Measurements from ENCODE around the gene USP49. TPM values are rescaled to one million over a fixed set of nuclear protein-coding genes. Genes with fewer than 3 reads are reported as not detected.

Gene USP49
- total and polyA plus RNA-seq, 2 of the 13 experiments (the other 11 are each of a cell fraction or from before 2014, with no cell fraction given): 2.9 to 4.3 TPM

DNA sequence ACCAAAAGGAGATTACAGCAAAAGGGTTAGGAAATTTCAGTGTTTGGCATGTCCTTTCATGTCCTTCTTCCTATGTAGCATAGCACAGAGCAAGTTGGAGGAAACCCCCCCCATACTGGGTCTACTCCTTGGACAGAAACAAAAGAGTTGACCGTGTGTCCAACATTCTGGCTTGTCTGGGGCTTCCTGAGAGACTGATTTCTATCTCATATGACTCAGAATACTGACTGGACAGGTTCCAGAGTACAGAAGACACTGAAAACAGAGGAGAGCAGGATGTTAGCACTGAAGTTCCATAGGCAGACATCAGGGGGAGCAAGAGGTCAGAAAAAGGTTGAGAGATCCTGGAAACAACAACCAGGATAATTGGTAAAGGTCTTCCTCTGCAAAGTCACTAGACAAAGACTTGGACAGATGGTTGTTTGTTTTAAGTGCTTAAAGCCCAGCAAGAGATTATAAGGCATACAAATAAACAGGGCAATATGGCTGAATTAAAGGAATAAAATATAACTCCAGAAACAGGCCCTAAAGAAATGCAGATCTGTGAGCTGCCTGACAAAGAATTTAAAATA is 48.4 kb downstream of the USP49 start (continued):
- TF ChIP-seq, protein P1, sequence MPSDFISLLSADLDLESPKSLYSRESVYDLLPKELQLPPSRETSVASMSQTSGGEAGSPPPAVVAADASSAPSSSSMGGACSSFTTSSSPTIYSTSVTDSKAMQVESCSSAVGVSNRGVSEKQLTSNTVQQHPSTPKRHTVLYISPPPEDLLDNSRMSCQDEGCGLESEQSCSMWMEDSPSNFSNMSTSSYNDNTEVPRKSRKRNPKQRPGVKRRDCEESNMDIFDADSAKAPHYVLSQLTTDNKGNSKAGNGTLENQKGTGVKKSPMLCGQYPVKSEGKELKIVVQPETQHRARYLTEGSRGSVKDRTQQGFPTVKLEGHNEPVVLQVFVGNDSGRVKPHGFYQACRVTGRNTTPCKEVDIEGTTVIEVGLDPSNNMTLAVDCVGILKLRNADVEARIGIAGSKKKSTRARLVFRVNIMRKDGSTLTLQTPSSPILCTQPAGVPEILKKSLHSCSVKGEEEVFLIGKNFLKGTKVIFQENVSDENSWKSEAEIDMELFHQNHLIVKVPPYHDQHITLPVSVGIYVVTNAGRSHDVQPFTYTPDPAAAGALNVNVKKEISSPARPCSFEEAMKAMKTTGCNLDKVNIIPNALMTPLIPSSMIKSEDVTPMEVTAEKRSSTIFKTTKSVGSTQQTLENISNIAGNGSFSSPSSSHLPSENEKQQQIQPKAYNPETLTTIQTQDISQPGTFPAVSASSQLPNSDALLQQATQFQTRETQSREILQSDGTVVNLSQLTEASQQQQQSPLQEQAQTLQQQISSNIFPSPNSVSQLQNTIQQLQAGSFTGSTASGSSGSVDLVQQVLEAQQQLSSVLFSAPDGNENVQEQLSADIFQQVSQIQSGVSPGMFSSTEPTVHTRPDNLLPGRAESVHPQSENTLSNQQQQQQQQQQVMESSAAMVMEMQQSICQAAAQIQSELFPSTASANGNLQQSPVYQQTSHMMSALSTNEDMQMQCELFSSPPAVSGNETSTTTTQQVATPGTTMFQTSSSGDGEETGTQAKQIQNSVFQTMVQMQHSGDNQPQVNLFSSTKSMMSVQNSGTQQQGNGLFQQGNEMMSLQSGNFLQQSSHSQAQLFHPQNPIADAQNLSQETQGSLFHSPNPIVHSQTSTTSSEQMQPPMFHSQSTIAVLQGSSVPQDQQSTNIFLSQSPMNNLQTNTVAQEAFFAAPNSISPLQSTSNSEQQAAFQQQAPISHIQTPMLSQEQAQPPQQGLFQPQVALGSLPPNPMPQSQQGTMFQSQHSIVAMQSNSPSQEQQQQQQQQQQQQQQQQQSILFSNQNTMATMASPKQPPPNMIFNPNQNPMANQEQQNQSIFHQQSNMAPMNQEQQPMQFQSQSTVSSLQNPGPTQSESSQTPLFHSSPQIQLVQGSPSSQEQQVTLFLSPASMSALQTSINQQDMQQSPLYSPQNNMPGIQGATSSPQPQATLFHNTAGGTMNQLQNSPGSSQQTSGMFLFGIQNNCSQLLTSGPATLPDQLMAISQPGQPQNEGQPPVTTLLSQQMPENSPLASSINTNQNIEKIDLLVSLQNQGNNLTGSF (CRISPR knock-in tag; IDR thresholded peaks at IDR 0.05): no peak
- TF ChIP-seq ZMYM2 (CRISPR knock-in tag; IDR thresholded peaks at IDR 0.05) (no peak), RFX3 (CRISPR knock-in tag; IDR thresholded peaks at IDR 0.05) (no peak), ZNF34 (CRISPR knock-in tag; IDR thresholded peaks at IDR 0.05; ENCODE audit: borderline replicate concordance) (no peak), MTA1 (CRISPR knock-in tag; IDR thresholded peaks at IDR 0.05; ENCODE audit: borderline replicate concordance) (no peak), GATAD1 (CRISPR knock-in tag; IDR thresholded peaks at IDR 0.05) (peak; percentile 75; the same call in 1 of the 2 replicates), POLR2AphosphoS2 (IDR thresholded peaks at IDR 0.05; ENCODE audit: low read depth, low read length) (no peak), GABPA (IDR thresholded peaks at IDR 0.05; ENCODE audit: low read depth, low read length) (no peak), GABPA (CRISPR knock-in tag; IDR thresholded peaks at IDR 0.05; ENCODE audit: low read depth) (peak; percentile 53; the same call in 1 of the 2 replicates), EP300 (IDR thresholded peaks at IDR 0.05; ENCODE audit: low read depth in 2 of 2, low read length in 2 of 2) (no peak), EP300 (CRISPR knock-in tag; IDR thresholded peaks at IDR 0.05; ENCODE audit: borderline replicate concordance) (no peak), ZNF546 (CRISPR knock-in tag; conservative IDR thresholded peaks at IDR 0.05) (no peak), MIXL1 (CRISPR knock-in tag; IDR thresholded peaks at IDR 0.05) (peak; percentile 56; the same call in 1 of the 2 replicates), KDM2A (CRISPR knock-in tag; IDR thresholded peaks at IDR 0.05; ENCODE audit: borderline replicate concordance, low read depth) (no peak), CENPX (CRISPR knock-in tag; IDR thresholded peaks at IDR 0.05) (no peak), ZNF17 (CRISPR knock-in tag; IDR thresholded peaks at IDR 0.05) (no peak), ZNF749 (CRISPR knock-in tag; IDR thresholded peaks at IDR 0.05; ENCODE audit: borderline replicate concordance) (no peak), GFI1 (CRISPR knock-in tag; IDR thresholded peaks at IDR 0.05; ENCODE audit: borderline replicate concordance) (no peak), ZNF788 (CRISPR knock-in tag; IDR thresholded peaks at IDR 0.05; ENCODE audit: borderline replicate concordance) (no peak)
- TF ChIP-seq, protein P2, sequence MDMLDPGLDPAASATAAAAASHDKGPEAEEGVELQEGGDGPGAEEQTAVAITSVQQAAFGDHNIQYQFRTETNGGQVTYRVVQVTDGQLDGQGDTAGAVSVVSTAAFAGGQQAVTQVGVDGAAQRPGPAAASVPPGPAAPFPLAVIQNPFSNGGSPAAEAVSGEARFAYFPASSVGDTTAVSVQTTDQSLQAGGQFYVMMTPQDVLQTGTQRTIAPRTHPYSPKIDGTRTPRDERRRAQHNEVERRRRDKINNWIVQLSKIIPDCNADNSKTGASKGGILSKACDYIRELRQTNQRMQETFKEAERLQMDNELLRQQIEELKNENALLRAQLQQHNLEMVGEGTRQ (IDR thresholded peaks at IDR 0.05; ENCODE audit: low read depth, low read length): no peak
- TF ChIP-seq, protein P2 (CRISPR knock-in tag; IDR thresholded peaks at IDR 0.05; ENCODE audit: borderline replicate concordance): no peak
- TF ChIP-seq, protein P3, sequence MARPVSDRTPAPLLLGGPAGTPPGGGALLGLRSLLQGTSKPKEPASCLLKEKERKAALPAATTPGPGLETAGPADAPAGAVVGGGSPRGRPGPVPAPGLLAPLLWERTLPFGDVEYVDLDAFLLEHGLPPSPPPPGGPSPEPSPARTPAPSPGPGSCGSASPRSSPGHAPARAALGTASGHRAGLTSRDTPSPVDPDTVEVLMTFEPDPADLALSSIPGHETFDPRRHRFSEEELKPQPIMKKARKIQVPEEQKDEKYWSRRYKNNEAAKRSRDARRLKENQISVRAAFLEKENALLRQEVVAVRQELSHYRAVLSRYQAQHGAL (CRISPR knock-in tag; IDR thresholded peaks at IDR 0.05; ENCODE audit: not compliant biosample characterization): no peak
- TF ChIP-seq, protein P4, sequence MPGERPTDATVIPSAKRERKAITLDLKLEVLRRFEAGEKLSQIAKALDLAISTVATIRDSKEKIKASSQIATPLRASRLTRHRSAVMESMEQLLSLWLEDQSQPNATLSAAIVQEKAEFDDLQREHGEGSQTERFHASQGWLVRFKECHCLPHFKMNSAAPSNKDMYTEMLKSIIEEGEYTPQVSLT (CRISPR knock-in tag; IDR thresholded peaks at IDR 0.05; ENCODE audit: borderline replicate concordance, low read depth): no peak
